GM12891 (cell line): ENCODE measurements around the gene RBM38.

Experiments used
- POLR2A ChIP-seq: IDR thresholded peaks from 2 replicates; pipeline ENCODE4 v1.6.1; 2011; ENCODE audit warnings: low read depth, low read length, control low read depth
- POLR2AphosphoS5 ChIP-seq: IDR thresholded peaks from 2 replicates; pipeline ENCODE4 v1.6.1; 2011; ENCODE audit warnings: low read depth, low read length, control low read depth

DNA sequence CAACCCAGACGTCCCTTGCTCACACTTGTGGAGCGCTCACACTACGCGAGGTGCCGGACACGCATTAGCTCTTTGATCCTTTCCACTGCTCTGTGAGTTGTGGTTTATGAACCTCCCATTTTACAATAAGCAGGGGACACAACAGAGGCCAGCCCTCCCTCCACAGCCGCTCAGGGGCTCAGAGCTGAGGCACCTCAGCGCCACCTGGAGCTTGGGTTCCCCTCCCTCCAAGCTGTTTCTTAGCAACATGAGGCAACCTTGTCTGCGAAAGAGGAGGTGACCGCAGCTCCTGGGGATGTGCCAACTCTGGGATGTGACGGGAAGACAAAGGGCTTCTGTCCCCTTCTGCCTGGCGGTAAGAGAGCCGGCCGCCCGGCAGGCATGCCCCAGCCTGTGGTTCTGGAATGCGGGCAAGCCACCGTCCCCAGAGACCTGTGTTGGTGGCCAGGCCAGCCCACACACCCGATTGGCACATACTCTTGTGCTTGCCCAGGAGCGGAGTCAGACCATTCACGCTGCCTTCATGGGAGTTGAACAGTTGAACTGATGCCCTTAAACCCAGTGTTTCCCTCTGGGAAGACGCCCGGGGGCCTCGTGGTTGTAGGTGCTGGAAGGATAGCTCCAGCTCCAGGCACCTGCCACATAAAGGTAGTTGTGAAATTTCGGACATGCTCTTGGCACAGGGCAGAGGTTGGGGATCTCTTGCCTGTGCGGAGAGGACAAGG lies 44.5 kb downstream of the RBM38 start:
- TF ChIP-seq POLR2A (no peak), POLR2AphosphoS5 (no peak)
